T1000 (cell line): ENCODE results near the gene NRP2.

Source experiments
- DNase-seq: peaks from one replicate; lab custom pipeline; 2025; ENCODE audit warnings: mixed read lengths; lab: John Stamatoyannopoulos, UW

Gene NRP2

GRCh38 chr2:205706769-205707381 is 24.6 kb downstream of the NRP2 start:
- no peak for DNase-seq

DNA sequence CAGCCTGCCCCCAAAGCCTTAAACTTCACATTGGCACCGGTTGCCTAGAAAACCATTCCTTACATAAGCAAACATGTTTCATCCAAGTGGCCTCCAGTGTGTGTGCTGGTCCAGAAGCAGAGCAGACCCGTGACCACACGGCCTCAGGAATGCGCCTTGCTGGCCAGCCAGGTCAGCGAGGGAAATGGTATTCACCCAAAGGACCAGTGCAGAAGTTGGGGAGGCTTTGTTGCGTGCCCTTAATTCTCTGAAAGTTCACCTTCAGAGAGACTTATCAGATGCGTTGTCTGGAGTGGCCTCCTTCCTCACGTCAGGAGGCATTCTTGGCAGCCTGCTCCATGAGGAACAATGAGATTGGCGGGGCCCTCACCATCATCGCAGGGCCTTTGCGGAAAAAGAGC is 25.9 kb downstream of the NRP2 start:
- DNase-seq = no peak

GRCh38 chr2:205709319-205709718 is 27.0 kb downstream of the NRP2 start:
- DNase-seq = no peak

GRCh38 chr2:205712508-205712907 is 30.2 kb downstream of the NRP2 start:
- no peak for DNase-seq

- no peak for DNase-seq
Observed at GRCh38 chr2:205713086-205713485, 30.8 kb downstream of the NRP2 start.

DNA sequence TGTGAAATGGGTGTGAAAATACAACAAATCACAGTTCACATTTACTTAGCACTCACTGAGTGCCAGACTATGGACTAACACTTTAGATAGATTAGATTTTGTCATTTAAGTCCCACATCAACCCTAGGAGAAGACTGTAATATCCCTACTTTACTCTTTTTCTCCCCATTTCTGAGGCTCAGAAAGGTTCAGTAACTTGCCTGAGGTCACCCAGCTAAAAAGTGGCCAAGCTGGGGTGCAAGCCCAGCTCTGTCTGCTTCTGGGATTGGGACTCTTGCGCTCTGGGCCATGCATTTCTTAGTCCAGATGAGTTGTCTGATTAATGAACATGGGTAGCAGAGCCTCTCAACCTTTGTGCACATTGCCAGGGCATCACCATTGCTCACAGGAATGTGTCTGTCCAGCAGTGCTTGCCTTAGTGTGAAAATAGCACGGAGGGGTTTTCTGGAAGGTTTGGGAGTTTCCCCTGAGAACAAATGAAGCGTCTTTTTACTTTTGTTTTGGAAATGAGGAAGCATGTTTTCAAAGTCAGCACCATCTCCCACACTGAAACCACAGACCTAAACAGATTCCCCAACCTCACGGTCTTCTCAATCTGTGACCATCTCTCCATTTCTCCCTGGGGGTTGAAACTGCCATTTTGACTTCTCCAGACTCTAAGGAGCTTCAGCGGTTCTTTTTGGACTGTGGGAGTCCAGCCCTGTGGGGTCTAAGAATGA is 31.9 kb downstream of the NRP2 start:
- DNase-seq = no peak

GRCh38 chr2:205714789-205715720 is 32.8 kb downstream of the NRP2 start:
- DNase-seq = no peak

- no peak for DNase-seq
Observed at GRCh38 chr2:205715831-205716525, 33.7 kb downstream of the NRP2 start.

- no peak for DNase-seq
Observed at GRCh38 chr2:205717175-205717846, 35.0 kb downstream of the NRP2 start.

GRCh38 chr2:205717999-205718398 is 35.7 kb downstream of the NRP2 start:
- no peak for DNase-seq

DNA sequence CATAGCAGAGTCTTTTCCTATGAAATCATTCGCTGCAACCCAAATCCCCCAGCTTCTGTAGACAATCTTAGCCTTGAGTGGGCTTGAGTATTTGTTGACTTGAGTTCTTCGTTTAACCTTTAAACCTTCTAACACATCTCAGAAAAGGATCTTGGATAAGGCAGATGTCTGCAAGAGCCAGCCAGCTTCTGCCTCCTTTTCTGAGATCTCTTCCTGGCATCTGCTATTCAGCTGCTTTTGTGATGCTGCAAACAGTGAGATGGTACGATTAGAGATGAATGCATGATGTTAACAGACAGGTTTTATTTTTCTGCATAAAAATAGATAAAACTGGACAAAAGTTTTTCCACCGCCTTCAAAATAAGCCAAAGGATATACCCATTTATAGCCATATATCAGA is 37.5 kb downstream of the NRP2 start:
- DNase-seq = no peak

DNA sequence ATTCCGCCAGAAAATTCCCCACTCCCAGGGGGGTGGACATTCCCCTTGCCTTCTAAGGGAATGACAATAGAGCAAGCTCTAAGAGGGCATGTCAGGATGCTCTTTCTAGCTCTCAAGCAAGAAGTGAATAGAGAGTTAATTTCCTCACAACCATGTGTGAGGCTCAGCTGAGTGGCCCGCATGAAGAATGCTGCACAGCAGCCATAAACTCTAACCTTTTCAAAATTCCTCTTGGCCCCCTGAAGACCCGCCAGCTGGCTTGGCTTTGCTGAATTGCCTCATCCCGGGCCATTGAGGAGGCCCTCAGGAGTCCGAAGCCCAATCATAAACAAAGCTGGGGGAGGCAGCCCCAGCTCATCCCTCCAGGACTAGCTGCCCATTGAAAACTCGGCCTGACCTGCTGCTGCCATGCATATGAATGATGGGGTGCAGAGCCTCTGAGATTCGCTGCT is 38.2 kb downstream of the NRP2 start:
- no peak for DNase-seq

- no peak for DNase-seq
Observed at GRCh38 chr2:205721057-205721449, 38.8 kb downstream of the NRP2 start.

GRCh38 chr2:205722283-205722918 is 40.1 kb downstream of the NRP2 start:
- no peak for DNase-seq

GRCh38 chr2:205723179-205723578 is 40.9 kb downstream of the NRP2 start:
- DNase-seq = no peak

GRCh38 chr2:205725059-205725458 is 42.8 kb downstream of the NRP2 start:
- DNase-seq = no peak

- DNase-seq = no peak
Observed at GRCh38 chr2:205726506-205726905, 44.2 kb downstream of the NRP2 start.

DNA sequence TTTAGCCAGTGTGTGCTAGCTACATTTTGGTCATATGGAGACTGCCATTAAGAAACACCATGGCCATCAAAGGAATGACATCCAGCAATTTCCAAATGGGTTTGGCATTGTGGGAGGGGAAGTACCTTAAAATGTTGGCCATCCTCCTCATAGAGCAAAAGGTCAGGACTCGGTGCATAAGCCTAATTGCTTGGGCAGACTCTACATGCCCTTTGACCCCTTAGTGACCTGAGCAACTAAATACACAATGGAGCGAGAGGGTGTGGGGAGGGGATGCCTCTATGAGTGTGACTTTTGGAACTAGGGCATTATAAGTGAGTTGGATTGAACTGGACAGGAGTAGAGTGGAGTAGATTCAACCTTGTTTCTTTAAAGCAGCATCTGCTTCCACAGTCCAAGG is 44.9 kb downstream of the NRP2 start:
- DNase-seq = no peak

DNA sequence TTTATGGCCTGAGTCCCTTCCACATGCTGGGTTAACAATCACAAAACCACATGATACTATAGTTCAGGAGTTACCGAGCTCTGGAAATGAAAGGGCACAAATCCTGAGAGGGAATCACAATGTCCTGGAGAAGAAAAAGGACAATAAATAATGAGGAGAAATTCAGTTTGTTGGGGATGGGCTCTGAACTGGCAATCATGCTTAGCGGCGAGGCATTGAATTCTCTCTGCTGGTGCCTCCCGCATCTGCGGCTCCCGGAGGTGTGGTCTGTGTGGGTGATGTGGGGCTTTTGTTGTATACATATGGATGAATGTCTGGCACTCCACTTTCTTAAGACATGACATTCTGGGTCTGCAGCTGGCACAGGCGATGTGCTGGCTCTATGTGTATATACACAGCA is 46.1 kb downstream of the NRP2 start:
- DNase-seq = no peak

GRCh38 chr2:205730191-205730590 is 47.9 kb downstream of the NRP2 start:
- DNase-seq = no peak
